WTC11 (cell line): ENCODE data around the gene PRKCZ.

Experiments used
- CTCF ChIP-seq: fragments of 200-600 bp; IDR thresholded peaks from 2 replicates; pipeline ENCODE4 v1.8.0; 2022; ENCODE audit warnings: antibody characterized with exemption
- E2F1 ChIP-seq: sonication (generic); formaldehyde crosslinking; IDR thresholded peaks from 2 replicates; pipeline ENCODE4 v1.8.0; 2022; ENCODE audit warnings: mild to moderate bottlenecking, missing genetic modification reagents
- HMGA2 ChIP-seq: fragments of 250-450 bp; sonication (Bioruptor Pico); IDR thresholded peaks from 2 replicates; pipeline ENCODE4 v1.4.0; 2021; ENCODE audit warnings: mild to moderate bottlenecking, moderate library complexity
- SP1 ChIP-seq: sonication (generic); formaldehyde crosslinking; conservative IDR thresholded peaks from 2 replicates; pipeline ENCODE4 v1.8.1; 2022; ENCODE audit warnings: missing genetic modification reagents
- ZNF263 ChIP-seq: sonication (generic); formaldehyde crosslinking; IDR thresholded peaks from 2 replicates; pipeline ENCODE4 v1.8.1; 2022; ENCODE audit warnings: low read depth, mild to moderate bottlenecking, moderate library complexity, missing genetic modification reagents
- TF ChIP-seq, protein P1 (sequence below): sonication (generic); formaldehyde crosslinking; IDR thresholded peaks from 2 replicates; pipeline ENCODE4 v1.8.1; 2023; ENCODE audit warnings: mild to moderate bottlenecking, missing genetic modification reagents, moderate library complexity

GRCh38 chr1:2172012-2172411 lies 121.8 kb downstream of the PRKCZ start:
- TF ChIP-seq SP1 (CRISPR knock-in tag) (no peak), ZNF263 (CRISPR knock-in tag) (no peak), E2F1 (CRISPR knock-in tag) (no peak), CTCF (no peak), HMGA2 (CRISPR knock-in tag) (no peak)
- TF ChIP-seq, protein P1, sequence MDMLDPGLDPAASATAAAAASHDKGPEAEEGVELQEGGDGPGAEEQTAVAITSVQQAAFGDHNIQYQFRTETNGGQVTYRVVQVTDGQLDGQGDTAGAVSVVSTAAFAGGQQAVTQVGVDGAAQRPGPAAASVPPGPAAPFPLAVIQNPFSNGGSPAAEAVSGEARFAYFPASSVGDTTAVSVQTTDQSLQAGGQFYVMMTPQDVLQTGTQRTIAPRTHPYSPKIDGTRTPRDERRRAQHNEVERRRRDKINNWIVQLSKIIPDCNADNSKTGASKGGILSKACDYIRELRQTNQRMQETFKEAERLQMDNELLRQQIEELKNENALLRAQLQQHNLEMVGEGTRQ, result no peak
